ENCODE data around the gene ANKRD65.
A peak's percentile ranks its signal among the peaks of the same experiment; 100 is the strongest.

ANKRD65 gene

DNA sequence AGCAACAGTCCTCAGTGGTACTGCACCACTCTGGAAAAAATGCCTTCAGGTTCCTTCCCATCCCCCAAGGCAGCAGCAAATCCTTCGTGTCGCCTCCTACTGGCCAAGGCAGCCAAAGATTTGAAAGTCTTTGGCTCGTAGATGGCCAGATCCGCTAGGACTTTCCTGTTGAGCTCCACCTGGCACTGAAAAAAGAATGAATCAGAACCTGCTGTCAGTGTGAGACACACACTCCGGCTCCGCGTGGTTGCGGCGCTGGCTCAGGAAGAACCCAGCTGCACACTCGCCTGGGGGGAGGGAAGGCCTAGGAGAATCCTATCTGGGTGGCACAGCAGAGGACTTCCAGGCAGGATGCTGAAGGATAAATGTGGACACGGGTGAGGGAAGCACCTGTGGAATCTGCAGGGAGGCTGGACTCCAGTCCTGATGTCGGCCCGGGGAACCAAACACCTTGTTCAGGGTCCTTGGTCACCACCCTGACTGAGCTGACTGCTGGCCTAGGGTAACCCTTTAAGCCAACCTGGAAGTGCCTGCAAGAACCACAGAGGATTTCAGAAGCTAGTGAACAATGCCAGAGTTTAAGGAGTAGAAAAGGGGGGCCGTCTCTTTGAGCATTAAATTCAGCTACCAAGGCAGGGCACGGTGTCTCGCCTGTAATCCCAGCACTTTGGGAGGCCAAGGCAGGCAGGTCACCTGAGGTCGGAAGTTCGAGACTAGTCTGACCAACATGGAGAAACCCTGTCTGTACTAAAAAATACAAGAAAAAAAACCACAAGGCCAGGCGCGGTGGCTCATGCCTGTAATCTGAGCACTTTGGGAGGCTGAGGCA, 18.8 kb downstream of the ANKRD65 start:
- TF ChIP-seq, protein P1, sequence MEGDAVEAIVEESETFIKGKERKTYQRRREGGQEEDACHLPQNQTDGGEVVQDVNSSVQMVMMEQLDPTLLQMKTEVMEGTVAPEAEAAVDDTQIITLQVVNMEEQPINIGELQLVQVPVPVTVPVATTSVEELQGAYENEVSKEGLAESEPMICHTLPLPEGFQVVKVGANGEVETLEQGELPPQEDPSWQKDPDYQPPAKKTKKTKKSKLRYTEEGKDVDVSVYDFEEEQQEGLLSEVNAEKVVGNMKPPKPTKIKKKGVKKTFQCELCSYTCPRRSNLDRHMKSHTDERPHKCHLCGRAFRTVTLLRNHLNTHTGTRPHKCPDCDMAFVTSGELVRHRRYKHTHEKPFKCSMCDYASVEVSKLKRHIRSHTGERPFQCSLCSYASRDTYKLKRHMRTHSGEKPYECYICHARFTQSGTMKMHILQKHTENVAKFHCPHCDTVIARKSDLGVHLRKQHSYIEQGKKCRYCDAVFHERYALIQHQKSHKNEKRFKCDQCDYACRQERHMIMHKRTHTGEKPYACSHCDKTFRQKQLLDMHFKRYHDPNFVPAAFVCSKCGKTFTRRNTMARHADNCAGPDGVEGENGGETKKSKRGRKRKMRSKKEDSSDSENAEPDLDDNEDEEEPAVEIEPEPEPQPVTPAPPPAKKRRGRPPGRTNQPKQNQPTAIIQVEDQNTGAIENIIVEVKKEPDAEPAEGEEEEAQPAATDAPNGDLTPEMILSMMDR (IDR thresholded peaks at IDR 0.05; ENCODE audit: low read depth, low read length) = peak; percentile 73
- peak; percentile 56 for DNase-seq (ENCODE audit: low read depth, low spot score)
- no peak overlapping the region for H3K4me3 ChIP-seq (ENCODE audit: low read depth, low read length)
- in situ Hi-C loops (cut with HindIII; ENCODE audit: low sequenced_read_pairs) = no loop called here

DNA sequence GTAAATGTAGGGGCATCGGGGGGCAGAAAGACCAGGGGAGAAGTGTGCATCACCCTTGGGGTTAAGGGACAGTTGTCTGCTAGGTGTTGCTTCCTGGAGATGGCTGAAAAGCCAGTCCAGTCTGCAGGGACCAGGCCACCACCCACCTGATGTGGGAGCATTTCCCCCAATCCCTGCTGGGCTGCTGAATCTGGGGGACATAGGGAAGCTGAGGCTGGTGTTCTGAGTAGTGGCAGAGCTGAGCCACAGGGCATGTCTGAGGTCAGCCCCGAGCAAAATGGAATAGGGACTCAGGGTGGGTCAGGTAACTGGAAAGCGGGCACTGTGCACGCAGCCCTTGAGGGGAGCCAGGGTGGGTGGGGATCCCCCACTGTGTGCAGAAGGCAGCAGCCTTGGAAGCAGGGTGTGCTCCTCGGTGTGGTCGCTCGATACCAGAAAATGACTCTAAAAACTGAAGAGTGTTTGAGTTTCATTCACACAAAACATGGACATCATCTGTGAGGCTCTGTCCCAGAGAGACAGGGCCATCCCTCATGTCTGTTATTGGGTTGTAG, 19.5 kb downstream of the ANKRD65 start:
- no peak for DNase-seq (ENCODE audit: low read depth, low spot score)
- H3K4me3 ChIP-seq (ENCODE audit: low read depth, low read length) = no peak overlapping the region
- TF ChIP-seq, protein P1 (IDR thresholded peaks at IDR 0.05; ENCODE audit: low read depth, low read length) = no peak
- in situ Hi-C loops (cut with HindIII; ENCODE audit: low sequenced_read_pairs) = no loop called here

DNA sequence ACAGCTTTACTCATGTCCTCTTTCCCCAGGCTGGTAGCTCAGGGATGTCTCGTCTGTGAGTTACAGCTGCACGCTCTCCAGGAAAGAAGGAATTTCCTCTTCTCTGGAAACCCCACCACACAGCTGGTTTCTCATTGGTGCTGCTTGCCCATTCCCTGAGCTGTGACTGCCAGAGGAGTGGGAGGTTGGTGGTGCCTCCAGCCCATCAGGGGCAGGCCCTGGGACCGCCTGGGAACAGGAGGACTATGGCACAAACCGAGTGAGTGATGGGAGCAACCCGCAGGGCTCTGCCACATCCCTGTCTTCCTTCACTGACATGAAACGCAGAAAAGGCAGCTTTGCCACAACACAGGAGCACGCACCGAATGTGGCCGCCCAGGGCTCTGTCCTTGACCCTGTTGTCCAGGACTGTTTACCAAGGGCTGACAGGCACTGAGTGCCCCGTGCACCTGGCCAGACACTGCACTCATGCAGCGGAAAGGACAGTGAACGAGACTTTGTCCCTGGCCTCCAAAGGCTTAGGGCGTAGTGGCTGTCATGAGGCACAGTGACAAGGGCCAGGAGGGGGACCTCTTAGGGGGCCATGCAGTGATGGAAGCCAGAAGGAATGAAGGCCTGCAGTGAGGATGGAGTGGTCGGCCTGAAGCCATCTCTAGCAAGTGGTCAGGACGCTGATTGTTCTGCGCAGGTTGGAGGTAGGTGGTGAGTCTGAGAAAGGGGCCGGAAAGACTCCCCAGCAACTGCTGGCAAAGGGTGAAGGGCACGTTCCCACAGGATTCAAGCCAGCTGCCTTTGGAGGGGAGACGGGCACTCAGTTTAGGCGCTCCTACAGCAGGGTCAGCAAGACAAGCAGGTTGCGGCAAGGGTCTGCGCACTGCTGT, 20.3 kb downstream of the ANKRD65 start:
- H3K4me3 ChIP-seq (ENCODE audit: low read depth, low read length) = peak overlapping the region; percentile 88
- TF ChIP-seq, protein P1 (IDR thresholded peaks at IDR 0.05; ENCODE audit: low read depth, low read length) = no peak
- no peak for DNase-seq (ENCODE audit: low read depth, low spot score)
- in situ Hi-C loops (cut with HindIII; ENCODE audit: low sequenced_read_pairs) = no loop called here

DNA sequence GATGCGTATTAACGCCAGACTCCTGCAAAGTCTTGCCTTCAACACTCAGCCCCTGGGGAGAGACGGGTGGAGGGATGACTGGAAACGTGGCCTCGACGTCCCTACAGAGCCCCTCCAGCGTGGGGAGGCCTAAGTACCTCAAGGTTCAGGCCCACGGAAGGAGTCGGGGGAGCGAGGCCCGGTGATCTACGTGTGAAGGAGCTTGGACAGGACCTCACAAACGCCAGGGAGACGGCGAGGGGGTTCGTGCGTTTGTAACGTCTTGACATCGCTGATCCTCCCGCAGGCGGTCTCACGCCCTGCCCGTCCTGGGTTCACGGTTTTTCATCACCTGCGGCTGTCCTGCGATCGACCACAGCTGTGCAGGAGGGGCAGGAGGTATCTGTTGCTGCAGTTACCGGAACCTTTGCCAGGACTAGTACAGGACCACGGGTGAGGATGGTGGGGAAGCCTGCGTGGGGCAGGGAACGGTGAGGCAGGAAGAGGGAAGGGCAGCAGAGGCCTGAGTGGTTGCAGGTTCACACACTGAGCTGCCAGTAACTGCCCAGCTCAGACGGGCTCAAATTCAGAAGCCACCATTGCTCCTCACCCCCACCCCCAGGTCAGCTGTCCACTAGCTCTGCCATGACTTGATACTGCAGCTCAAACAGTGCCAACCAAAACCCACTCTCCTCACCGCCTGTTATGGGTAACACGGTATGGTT, 21.1 kb downstream of the ANKRD65 start:
- DNase-seq (ENCODE audit: low read depth, low spot score) = peak; percentile 12

DNA sequence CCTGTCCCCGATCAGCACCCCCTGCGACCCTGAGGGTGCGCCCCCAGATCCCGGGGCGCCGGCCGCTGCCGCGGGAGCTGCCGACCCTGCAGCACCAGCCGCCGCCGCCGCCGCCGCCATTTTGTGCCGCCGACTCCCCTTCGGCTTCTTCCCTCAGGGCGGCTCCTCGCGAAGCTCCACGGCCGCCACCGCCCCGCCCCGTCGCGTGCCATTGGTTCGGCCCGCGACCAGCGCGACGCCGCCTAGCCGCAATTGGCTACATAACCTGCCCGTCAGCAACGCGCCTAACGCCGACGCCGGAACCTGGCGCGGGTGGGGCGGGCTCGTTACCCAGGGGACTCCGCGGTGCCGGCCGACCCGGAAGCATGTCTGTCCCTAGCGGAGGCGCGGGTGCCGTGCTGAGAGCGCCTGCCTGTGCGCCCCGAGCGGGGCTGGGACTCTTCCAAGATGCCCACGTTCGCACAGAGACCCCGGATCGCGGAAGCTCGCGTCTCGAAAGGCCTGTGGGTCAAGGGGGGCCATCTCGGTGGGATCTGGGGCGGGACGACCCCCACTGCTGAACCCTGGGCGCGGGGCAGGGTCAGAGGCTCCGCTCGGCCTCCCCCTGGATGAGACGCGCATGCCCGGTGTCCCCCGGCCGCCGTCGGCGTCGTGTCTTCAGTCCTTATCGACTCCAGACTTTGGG, 21.7 kb downstream of the ANKRD65 start, which contains the start of gene CCNL2:
Gene CCNL2 (minus strand): TSS at position 149 of the 685 bp plus-strand sequence. CDS start 29 bp downstream, at position 120.
- DNase-seq (ENCODE audit: low read depth, low spot score) = peak; percentile 99
- peak within 1 kb of the TSS; percentile 91 for H3K4me3 ChIP-seq (ENCODE audit: low read depth, low read length)
- in situ Hi-C loops (cut with HindIII; ENCODE audit: low sequenced_read_pairs) = no loop called here
- TF ChIP-seq, protein P1 (IDR thresholded peaks at IDR 0.05; ENCODE audit: low read depth, low read length) = peak; percentile 62

More for the DNA sequence above, 21.1 kb downstream of the ANKRD65 start:
- TF ChIP-seq, protein P1 (IDR thresholded peaks at IDR 0.05; ENCODE audit: low read depth, low read length) = no peak
- H3K4me3 ChIP-seq (ENCODE audit: low read depth, low read length) = peak overlapping the region; percentile 88
- in situ Hi-C loops (cut with HindIII; ENCODE audit: low sequenced_read_pairs) = no loop called here
